ENCODE data around the gene MORC4. TPM values are rescaled to one million over a fixed set of nuclear protein-coding genes. Genes with fewer than 3 reads are reported as not detected.

The MORC4 gene
- polyA plus RNA-seq, 2 of the 4 experiments (the other 2 are of a cell fraction) = 75.7 to 98.2 TPM

- no peak for TF ChIP-seq NPAS2 (CRISPR knock-in tag; IDR thresholded peaks at IDR 0.05; ENCODE audit: borderline replicate concordance)
- TF ChIP-seq POLR2A (IDR thresholded peaks at IDR 0.05; ENCODE audit: low read length) = no peak
Observed at GRCh38 chrX:106987488-106987887, 12.5 kb downstream of the MORC4 start (continued).

- no peak for FAIRE-seq
- TF ChIP-seq RAD21 (conservative IDR thresholded peaks at IDR 0.05 in 1 of 2, IDR thresholded peaks at IDR 0.05 in 1 of 2) (no peak), E2F6 (IDR thresholded peaks at IDR 0.05; ENCODE audit: borderline replicate concordance, low read depth) (no peak), CTCF (IDR thresholded peaks at IDR 0.05) (no peak), MAX (IDR thresholded peaks at IDR 0.05) (no peak), REST (IDR thresholded peaks at IDR 0.05) (no peak), GATA3 (IDR thresholded peaks at IDR 0.05; ENCODE audit: borderline replicate concordance) (no peak), NPAS2 (CRISPR knock-in tag; IDR thresholded peaks at IDR 0.05; ENCODE audit: borderline replicate concordance) (no peak), ATOH8 (CRISPR knock-in tag; IDR thresholded peaks at IDR 0.05; ENCODE audit: low read depth) (no peak), TP53 (CRISPR knock-in tag; IDR thresholded peaks at IDR 0.05) (no peak), ZNF302 (CRISPR knock-in tag; IDR thresholded peaks at IDR 0.05) (no peak), KDM5A (IDR thresholded peaks at IDR 0.05) (no peak), POLR2A (IDR thresholded peaks at IDR 0.05; ENCODE audit: low read length) (no peak), RARB (CRISPR knock-in tag; IDR thresholded peaks at IDR 0.05) (no peak), HOXA7 (CRISPR knock-in tag; IDR thresholded peaks at IDR 0.05) (no peak), BCL3 (IDR thresholded peaks at IDR 0.05) (no peak), RNF2 (IDR thresholded peaks at IDR 0.05; ENCODE audit: borderline replicate concordance, low read depth) (no peak)
- no peak for ATAC-seq
- DNase-seq (ENCODE audit: low read depth in 1 of 2, low spot score in 1 of 2) = no peak
- Histone ChIP-seq H3K4me2 (no peak overlapping the region), H3K4me3 (no peak overlapping the region), H3K9me3 (no peaks in the 10 kb centered on the region), H3K4me1 (peaks cover 17% of the 10 kb centered on the region; the same call in 2 of the 3 replicates), H3K27ac (peak overlapping the region in 1 of 2 experiments; percentile 26; a peak in 1 of 6 replicates)
- ChIA-PET POLR2A (no interaction called here), CTCF (interaction anchor here (1.5 kb wide), 1 partner anchor 17 kb away, joined by 6 read pairs; no protein-coding TSS in a partner anchor)
- WGBS (ENCODE audit: missing lambda C conversion rate) = 89% methylated on average over 6 of the region's 6 CpGs
Observed at GRCh38 chrX:106980952-106981626, 18.9 kb downstream of the MORC4 start.
